Brain microvascular endothelial cell (primary cell): Measurements from ENCODE around the gene MAP6D1.

Experiments used
- DNase-seq: peaks from one replicate; pipeline ENCODE4 v3.0.0-alpha.2; 2020
- H3K27ac ChIP-seq: fragments of 250-450 bp; sonication (Bioruptor Pico); 2 replicates; pipeline ENCODE4 v1.5.1; 2020; ENCODE audit warnings: mild to moderate bottlenecking, moderate library complexity
- H3K27me3 ChIP-seq: fragments of 250-450 bp; sonication (Bioruptor Pico); replicated peaks from 2 replicates; pipeline ENCODE4 v1.5.1; 2020; ENCODE audit warnings: mild to moderate bottlenecking
- H3K36me3 ChIP-seq: fragments of 250-450 bp; sonication (Bioruptor Pico); replicated peaks from 2 replicates; pipeline ENCODE4 v1.5.1; 2020; ENCODE audit warnings: mild to moderate bottlenecking
- H3K4me3 ChIP-seq: 2 replicates; pipeline ENCODE4 v1.5.1; 2011; ENCODE audit warnings: low read depth, mild to moderate bottlenecking, control low read depth, low read length, moderate library complexity
- in situ Hi-C: cut with HindIII; loops from 2 replicates; pipeline ENCODE4 v1.10.0; 2017; ENCODE audit warnings: low sequenced_read_pairs, low pct_ligation_motif_present
- TF ChIP-seq, protein P1 (sequence below): IDR thresholded peaks from 2 replicates; pipeline ENCODE4 v1.5.1; 2011; ENCODE audit warnings: low read depth, mild to moderate bottlenecking, moderate library complexity, low read length, control low read depth, inconsistent platforms; ENCODE audit errors: missing control alignments

MAP6D1 gene

DNA sequence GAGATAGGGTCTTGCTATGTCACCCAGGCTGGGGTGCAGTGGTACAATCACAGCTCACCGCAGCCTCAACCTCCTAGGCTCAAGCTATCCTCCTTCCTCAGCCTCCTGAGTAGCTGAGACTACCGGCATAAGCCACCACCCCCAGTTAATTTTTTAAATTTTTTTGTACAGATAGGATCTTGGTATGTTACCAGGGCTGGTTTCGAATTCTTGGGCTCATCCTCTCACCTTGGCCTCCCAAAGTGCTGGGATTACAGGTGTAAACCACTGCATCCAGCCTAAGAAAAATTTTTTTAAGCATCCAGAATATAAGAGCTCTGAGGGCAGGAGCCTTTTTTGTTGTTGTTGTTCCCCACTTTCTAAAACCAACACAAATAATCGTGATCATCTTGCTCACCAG is 14.4 kb upstream of the MAP6D1 start:
- no peaks in the 10 kb centered on the region for H3K27me3 ChIP-seq
- in situ Hi-C loops = no loop called here
- H3K36me3 ChIP-seq = peaks cover 37% of the 10 kb centered on the region
- TF ChIP-seq, protein P1, sequence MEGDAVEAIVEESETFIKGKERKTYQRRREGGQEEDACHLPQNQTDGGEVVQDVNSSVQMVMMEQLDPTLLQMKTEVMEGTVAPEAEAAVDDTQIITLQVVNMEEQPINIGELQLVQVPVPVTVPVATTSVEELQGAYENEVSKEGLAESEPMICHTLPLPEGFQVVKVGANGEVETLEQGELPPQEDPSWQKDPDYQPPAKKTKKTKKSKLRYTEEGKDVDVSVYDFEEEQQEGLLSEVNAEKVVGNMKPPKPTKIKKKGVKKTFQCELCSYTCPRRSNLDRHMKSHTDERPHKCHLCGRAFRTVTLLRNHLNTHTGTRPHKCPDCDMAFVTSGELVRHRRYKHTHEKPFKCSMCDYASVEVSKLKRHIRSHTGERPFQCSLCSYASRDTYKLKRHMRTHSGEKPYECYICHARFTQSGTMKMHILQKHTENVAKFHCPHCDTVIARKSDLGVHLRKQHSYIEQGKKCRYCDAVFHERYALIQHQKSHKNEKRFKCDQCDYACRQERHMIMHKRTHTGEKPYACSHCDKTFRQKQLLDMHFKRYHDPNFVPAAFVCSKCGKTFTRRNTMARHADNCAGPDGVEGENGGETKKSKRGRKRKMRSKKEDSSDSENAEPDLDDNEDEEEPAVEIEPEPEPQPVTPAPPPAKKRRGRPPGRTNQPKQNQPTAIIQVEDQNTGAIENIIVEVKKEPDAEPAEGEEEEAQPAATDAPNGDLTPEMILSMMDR = no peak
- H3K4me3 ChIP-seq = no peak overlapping the region
- H3K27ac ChIP-seq = no peak overlapping the region
- DNase-seq = no peak

DNA sequence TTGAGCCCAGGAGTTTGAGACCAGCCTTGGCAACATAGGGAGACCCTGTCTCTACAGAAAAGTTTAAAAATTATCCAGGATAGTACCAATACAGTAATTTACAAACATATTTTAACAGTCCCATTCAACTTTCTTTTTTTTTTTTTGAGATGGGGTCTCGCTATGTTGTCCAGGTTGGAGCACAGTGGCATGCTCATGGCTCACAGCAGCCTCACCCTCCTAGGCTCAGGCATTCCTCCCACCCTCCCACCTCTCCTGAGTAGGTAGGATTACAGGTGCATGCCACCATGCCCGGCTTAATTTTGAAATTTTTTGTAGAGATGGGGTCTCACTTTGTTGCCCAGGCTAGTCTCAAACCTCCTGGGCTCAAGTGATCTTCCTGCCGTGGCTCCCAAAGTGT is 12.5 kb upstream of the MAP6D1 start:
- no peak overlapping the region for H3K27ac ChIP-seq
- in situ Hi-C loops = no loop called here
- TF ChIP-seq, protein P1 = no peak
- no peak overlapping the region for H3K4me3 ChIP-seq
- H3K27me3 ChIP-seq = no peaks in the 10 kb centered on the region
- H3K36me3 ChIP-seq = peaks cover 35% of the 10 kb centered on the region
- DNase-seq = no peak

DNA sequence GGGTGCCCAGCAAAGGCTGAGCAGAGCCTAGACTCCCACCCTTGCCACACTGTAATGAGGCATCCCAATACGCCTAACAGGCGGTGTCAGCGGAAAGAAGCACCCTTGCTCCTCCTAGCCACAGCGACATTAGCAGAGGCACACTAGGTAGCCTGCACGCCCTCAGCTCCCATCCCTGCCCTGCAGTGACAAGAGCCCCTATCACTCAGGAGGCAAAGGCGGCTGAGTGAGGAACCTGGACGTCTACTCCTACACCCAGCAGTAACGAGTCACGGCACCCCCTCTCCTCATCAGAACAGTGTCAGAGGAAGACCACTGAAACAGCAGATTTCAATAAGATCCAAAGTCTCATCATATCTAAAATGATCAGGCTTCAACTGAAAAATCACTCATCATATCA is 12.0 kb upstream of the MAP6D1 start:
- Histone ChIP-seq H3K4me3 (no peak overlapping the region), H3K36me3 (peaks cover 37% of the 10 kb centered on the region), H3K27ac (no peak overlapping the region), H3K27me3 (no peaks in the 10 kb centered on the region)
- in situ Hi-C loops = no loop called here
- TF ChIP-seq, protein P1 = no peak
- DNase-seq = no peak

DNA sequence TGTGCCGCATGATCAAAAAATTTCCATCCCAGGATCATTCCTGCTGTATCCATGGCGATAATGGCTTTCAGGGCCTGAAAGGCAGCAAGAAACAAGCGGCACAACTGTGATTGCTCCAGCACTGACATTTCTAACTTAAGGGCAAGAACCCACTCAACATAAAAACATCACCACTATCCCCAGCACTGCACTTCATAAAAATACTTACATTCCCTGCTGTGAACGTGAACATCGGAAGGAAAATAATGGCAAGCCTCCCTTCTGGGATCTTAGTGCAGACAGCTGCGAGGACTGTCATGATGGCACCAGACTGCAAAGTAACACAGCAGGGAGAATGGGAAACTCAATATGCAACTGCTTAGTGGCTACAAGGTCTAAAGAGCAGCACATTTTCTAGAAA is 8.1 kb upstream of the MAP6D1 start:
- DNase-seq = no peak
- no peaks in the 10 kb centered on the region for H3K27me3 ChIP-seq
- H3K27ac ChIP-seq = no peak overlapping the region
- in situ Hi-C loops = no loop called here
- TF ChIP-seq, protein P1 = no peak
- H3K4me3 ChIP-seq = no peak overlapping the region
- H3K36me3 ChIP-seq = peaks cover 30% of the 10 kb centered on the region

DNA sequence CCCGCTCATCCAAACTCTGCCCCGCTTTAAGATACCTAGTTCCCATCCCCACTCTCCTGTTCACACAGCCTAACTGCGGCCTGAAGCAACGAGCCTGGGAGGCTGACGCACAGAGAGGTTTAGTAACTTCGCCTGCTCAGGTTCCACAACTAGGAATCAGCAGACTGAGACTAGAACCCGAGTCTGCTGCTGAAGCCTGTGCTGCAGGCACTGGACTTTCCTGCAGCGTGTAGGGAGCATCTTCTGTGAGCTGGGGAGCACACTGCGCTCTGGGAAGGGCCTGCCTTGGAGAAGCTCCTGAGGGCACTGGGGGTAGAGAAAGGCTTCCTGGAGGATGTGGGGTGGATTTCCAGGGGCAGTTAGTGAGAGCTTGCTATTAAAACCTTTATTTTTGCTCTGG is 4.8 kb upstream of the MAP6D1 start:
- DNase-seq = no peak
- Histone ChIP-seq H3K27me3 (no peaks in the 10 kb centered on the region), H3K4me3 (no peak overlapping the region), H3K27ac (no peak overlapping the region), H3K36me3 (peaks cover 21% of the 10 kb centered on the region)
- in situ Hi-C loops = no loop called here
- TF ChIP-seq, protein P1 = no peak

DNA sequence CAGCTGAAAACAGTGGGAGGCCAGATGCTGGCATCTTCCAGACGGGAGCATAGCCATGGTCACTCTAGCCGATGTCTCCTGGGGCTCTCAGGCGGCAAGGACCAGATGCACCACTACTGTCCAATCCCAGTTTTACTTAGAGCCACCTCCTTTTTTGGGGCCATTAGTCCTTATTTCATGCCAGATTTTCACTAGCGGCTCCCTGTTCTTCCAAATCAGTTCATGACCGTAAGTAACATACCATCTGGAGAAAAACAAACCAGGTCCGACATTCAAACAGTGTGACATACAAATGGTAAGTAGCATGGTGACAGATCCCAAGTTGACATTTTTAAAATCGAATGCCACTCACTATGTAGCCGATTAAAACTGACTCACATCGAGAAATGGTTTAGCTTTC is 4.1 kb upstream of the MAP6D1 start:
- H3K36me3 ChIP-seq = peaks cover 21% of the 10 kb centered on the region
- no peak overlapping the region for H3K4me3 ChIP-seq
- TF ChIP-seq, protein P1 = no peak
- DNase-seq = no peak
- in situ Hi-C loops = no loop called here
- no peak overlapping the region for H3K27ac ChIP-seq
- no peaks in the 10 kb centered on the region for H3K27me3 ChIP-seq
